A549 (cell line): ENCODE measurements around the gene CSPG4. TPM values are rescaled to one million over a fixed set of nuclear protein-coding genes. Genes with fewer than 3 reads are reported as not detected.

Experiments
- ATAC-seq, 2 experiments: fragments of 200-7000 bp in 1 of 2; fragments of >200 bp in 1 of 2; cut with Nextera tagmentation in 1 of 2; cut with Tn5 transposase in 1 of 2; 3 replicates each; pipeline versions ENCODE4 v1.8.0 to v1.9.1; 2018 to 2020; ENCODE audit warnings: mild to moderate bottlenecking in 1 of 2, moderate library complexity in 1 of 2
- CTCF ChIA-PET: fragments of 300-600 bp; sonication (Branson Sonifier 250); formaldehyde crosslinking; extraction: SDS; loops from one replicate; lab custom pipeline; 2021; ENCODE audit warnings: antibody characterized with exemption, inconsistent platforms; lab: Yijun Ruan, JAX
- POLR2A ChIA-PET: fragments of 350-600 bp; formaldehyde crosslinking; extraction: SDS; loops from one replicate; lab custom pipeline; 2021; ENCODE audit warnings: antibody characterized with exemption, inconsistent platforms; lab: Yijun Ruan, JAX
- DNase-seq, 2 experiments: peaks; one replicate each; pipeline versions ENCODE4 v3.0.0 to v3.0.0-alpha.2; 2011 to 2016; ENCODE audit warnings: low read depth in 1 of 2, low spot score in 1 of 2
- FAIRE-seq: peaks from 2 replicates; lab custom pipeline; 2011; peaks lifted over from hg19 to GRCh38; lab: Jason Lieb, UNC
- H3K27ac ChIP-seq, 2 experiments: fragments of >200 bp; sonication (Bioruptor Twin); formaldehyde crosslinking; 3 replicates each; pipeline ENCODE4 v1.5.1; 2016 to 2017
- H3K4me1 ChIP-seq: fragments of >200 bp; sonication (Bioruptor Twin); formaldehyde crosslinking; 3 replicates; pipeline ENCODE4 v1.6.1; 2016
- H3K4me2 ChIP-seq: fragments of >200 bp; sonication (Bioruptor Twin); formaldehyde crosslinking; 3 replicates; pipeline ENCODE4 v1.6.1; 2016
- H3K4me3 ChIP-seq: fragments of >200 bp; sonication (Bioruptor Twin); formaldehyde crosslinking; 3 replicates; pipeline ENCODE4 v1.5.1; 2016
- H3K9me3 ChIP-seq: fragments of >200 bp; sonication (Bioruptor Twin); formaldehyde crosslinking; 3 replicates; pipeline ENCODE4 v1.6.1; 2016
- BHLHE40 ChIP-seq: IDR thresholded peaks from 2 replicates; pipeline ENCODE4 v1.6.1; 2012; ENCODE audit warnings: low read depth, low read length, inconsistent platforms
- CBX2 ChIP-seq: fragments of 200-600 bp; sonication (generic); IDR thresholded peaks from 2 replicates; pipeline ENCODE4 v1.6.1; 2016; ENCODE audit warnings: low read depth, mild to moderate bottlenecking, borderline replicate concordance
- CBX8 ChIP-seq: fragments of 200-600 bp; sonication (generic); IDR thresholded peaks from 2 replicates; pipeline ENCODE4 v1.6.1; 2016
- CHD4 ChIP-seq: fragments of 200-600 bp; sonication (generic); IDR thresholded peaks from 2 replicates; pipeline ENCODE4 v1.6.1; 2016; ENCODE audit warnings: antibody characterized with exemption, mild to moderate bottlenecking, borderline replicate concordance
- EHMT2 ChIP-seq: fragments of 200-600 bp; sonication (generic); IDR thresholded peaks from 2 replicates; pipeline ENCODE4 v1.6.1; 2016; ENCODE audit warnings: antibody characterized with exemption, low read depth, mild to moderate bottlenecking, moderate library complexity
- ESRRA ChIP-seq: fragments of 150-350 bp; IDR thresholded peaks from 2 replicates; pipeline ENCODE4 v1.6.1; 2014; ENCODE audit warnings: mild to moderate bottlenecking, low read length, borderline replicate concordance
- FOXS1 ChIP-seq: fragments of 250-450 bp; sonication (Bioruptor Pico); IDR thresholded peaks from 2 replicates; pipeline ENCODE4 v1.5.0; 2020; ENCODE audit warnings: mild to moderate bottlenecking, moderate library complexity
- HEYL ChIP-seq: fragments of 250-450 bp; sonication (Bioruptor Pico); IDR thresholded peaks from 2 replicates; pipeline ENCODE4 v1.8.0; 2021; ENCODE audit warnings: mild to moderate bottlenecking, moderate library complexity
- HOXA7 ChIP-seq: fragments of 250-450 bp; sonication (Bioruptor Pico); IDR thresholded peaks from 2 replicates; pipeline ENCODE4 v1.5.0; 2020; ENCODE audit warnings: mild to moderate bottlenecking, moderate library complexity
- HOXB13 ChIP-seq: fragments of 250-450 bp; sonication (Bioruptor Pico); IDR thresholded peaks from 2 replicates; pipeline ENCODE4 v1.5.0; 2020; ENCODE audit warnings: low read depth, mild to moderate bottlenecking, moderate library complexity
- JUNB ChIP-seq: fragments of >200 bp; sonication (Bioruptor Twin); formaldehyde crosslinking; IDR thresholded peaks from 2 replicates; pipeline ENCODE4 v1.6.1; 2016
- KDM1A ChIP-seq: fragments of 200-600 bp; sonication (generic); IDR thresholded peaks from 2 replicates; pipeline ENCODE4 v1.6.1; 2016; ENCODE audit warnings: low read depth, mild to moderate bottlenecking
- MAZ ChIP-seq: fragments of 150-350 bp; IDR thresholded peaks from 2 replicates; pipeline ENCODE4 v1.6.1; 2014; ENCODE audit warnings: antibody characterized with exemption, low read depth, low read length, borderline replicate concordance
- NFE2L2 ChIP-seq: fragments of 150-350 bp; conservative IDR thresholded peaks from 2 replicates; pipeline ENCODE4 v1.6.1; 2014; ENCODE audit warnings: low read length
- PBX3 ChIP-seq: IDR thresholded peaks from 2 replicates; pipeline ENCODE4 v1.6.1; 2012
- RARB ChIP-seq: fragments of 250-450 bp; sonication (Bioruptor Pico); IDR thresholded peaks from 2 replicates; pipeline ENCODE4 v1.8.0; 2021; ENCODE audit warnings: mild to moderate bottlenecking, moderate library complexity
- TFCP2L1 ChIP-seq: fragments of 250-450 bp; sonication (Bioruptor Pico); IDR thresholded peaks from 2 replicates; pipeline ENCODE4 v1.5.0; 2021; ENCODE audit warnings: mild to moderate bottlenecking
- ZC3H11A ChIP-seq: fragments of 450-650 bp; IDR thresholded peaks from 2 replicates; pipeline ENCODE4 v1.6.1; 2014; ENCODE audit warnings: antibody characterized with exemption, mild to moderate bottlenecking
- WGBS: methylation state at CpG from one replicate; pipeline ENCODE4 v1.1.6; 2017; ENCODE audit errors: missing lambda C conversion rate; 5-methylcytosine and 5-hydroxymethylcytosine counted together
- polyA plus RNA-seq, 4 experiments: library from polyadenylated mRNA; depleted of rRNA in 3 of 4; stranded (reverse); fragments of >200 nt; fragmentation: RNase III in 1 of 4; extraction: RNeasy Plus Mini Kit Qiagen cat#74134 plus additional on column Dnase treatment in 1 of 4; gene quantifications; 2 replicates in 3 of 4; 3 replicates in 1 of 4; pipeline ENCODE4 v1.2.3, GENCODE V29; 2011 to 2017
- TF ChIP-seq, protein P1 (sequence below): fragments of >200 bp; sonication (Bioruptor Twin); formaldehyde crosslinking; IDR thresholded peaks from 2 replicates; pipeline ENCODE4 v1.6.1; 2016
- TF ChIP-seq, protein P2 (sequence below): fragments of 200-600 bp; sonication (generic); IDR thresholded peaks from 2 replicates; pipeline ENCODE4 v1.6.1; 2016; ENCODE audit warnings: antibody characterized with exemption, mild to moderate bottlenecking, moderate library complexity
- TF ChIP-seq, protein P3 (sequence below): fragments of 250-450 bp; sonication (Bioruptor Pico); IDR thresholded peaks from 2 replicates; pipeline ENCODE4 v1.5.0; 2020; ENCODE audit warnings: low read depth, mild to moderate bottlenecking, moderate library complexity

The CSPG4 gene
- polyA plus RNA-seq, 2 of the 4 experiments (the other 2 are of a cell fraction): 0.01 to 0.06 TPM

GRCh38 chr15:75659928-75660645 is 52.6 kb downstream of the CSPG4 start (continued):
- no peak for TF ChIP-seq PBX3
- no peak for TF ChIP-seq CBX2
- TF ChIP-seq, protein P1, sequence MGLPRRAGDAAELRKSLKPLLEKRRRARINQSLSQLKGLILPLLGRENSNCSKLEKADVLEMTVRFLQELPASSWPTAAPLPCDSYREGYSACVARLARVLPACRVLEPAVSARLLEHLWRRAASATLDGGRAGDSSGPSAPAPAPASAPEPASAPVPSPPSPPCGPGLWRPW: no peak
- no peak for TF ChIP-seq RARB
- no peak for TF ChIP-seq EHMT2

DNA sequence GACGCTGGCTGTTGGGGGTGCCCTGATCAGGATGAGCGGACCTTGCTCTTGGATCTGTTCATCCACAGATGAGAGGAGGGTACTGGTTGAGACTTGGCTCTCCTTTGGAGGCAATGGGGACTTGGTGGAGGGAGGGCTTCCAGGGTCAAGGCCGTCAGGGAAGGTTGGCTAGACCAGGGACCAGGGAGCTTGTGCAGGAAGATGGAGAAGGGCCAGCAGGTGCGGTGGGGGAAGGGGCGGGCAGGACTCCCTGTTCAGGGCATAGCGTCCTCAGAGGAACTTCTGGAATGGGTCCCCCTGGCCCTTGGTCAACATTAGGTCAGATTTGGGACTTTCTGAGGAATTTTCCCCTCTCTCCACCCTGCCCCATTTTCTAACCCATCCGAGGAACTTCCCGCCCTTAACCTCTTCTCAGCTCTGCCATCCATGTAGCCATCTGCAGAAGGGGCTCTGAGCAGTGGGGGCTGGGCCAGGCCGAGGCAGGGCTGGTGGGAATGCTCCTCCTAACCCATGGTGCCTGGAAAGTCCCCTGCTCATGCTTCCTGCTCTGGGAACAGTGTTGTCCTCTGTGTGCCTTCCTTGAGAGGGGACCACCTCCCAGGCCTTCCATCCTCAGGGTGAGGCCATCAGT is 53.4 kb downstream of the CSPG4 start:
- FAIRE-seq (no peak), ATAC-seq (no peak), DNase-seq (no peak)
- Histone ChIP-seq H3K4me1 (peaks cover 37% of the 10 kb centered on the region), H3K4me2 (no peak overlapping the region), H3K9me3 (no peaks in the 10 kb centered on the region), H3K27ac (peak overlapping the region in 1 of 2 experiments; percentile 83; a peak in 1 of 6 replicates), H3K4me3 (no peak overlapping the region)
- 86% methylated on average over 9 of the region's 9 CpGs for WGBS
- CTCF ChIA-PET: interaction anchor here (1.2 to 7.1 kb wide), 4 partner anchors 11 to 26 kb away, joined by 3 to 63 read pairs (median 30); partner anchors contain the start of gene SNX33
- TF ChIP-seq FOXS1: no peak
- TF ChIP-seq CHD4: no peak
- POLR2A ChIA-PET: interaction anchor here (3.3 kb wide), 1 partner anchor 20 kb away, joined by 34 read pairs; the partner anchor contains the start of gene IMP3

DNA sequence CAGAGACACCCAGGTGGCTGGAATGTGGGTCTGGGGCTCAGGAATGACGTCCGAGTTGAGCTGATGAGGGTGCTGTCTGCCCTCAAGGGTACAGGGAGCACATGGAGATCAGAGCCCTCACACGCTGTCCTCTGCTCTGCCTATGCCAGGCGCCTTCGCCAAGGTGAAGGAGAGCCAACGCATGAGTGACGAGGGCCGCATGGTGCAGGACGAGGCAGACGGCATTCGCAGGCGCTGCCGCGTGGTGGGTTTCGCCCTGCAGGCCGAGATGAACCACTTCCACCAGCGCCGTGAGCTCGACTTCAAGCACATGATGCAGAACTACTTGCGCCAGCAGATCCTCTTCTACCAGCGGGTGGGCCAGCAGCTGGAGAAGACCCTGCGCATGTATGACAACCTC is 55.8 kb downstream of the CSPG4 start:
- FAIRE-seq: no peak
- ChIA-PET CTCF (interaction anchor here (1.2 to 7.1 kb wide), 5 partner anchors 9 to 146 kb away, joined by 3 to 63 read pairs (median 4); partner anchors contain the start of gene SNX33), POLR2A (no interaction called here)
- TF ChIP-seq KDM1A (no peak), HOXA7 (CRISPR knock-in tag) (no peak), RARB (no peak), MAZ (no peak), JUNB (no peak), ZC3H11A (no peak), HEYL (CRISPR knock-in tag) (no peak), HOXB13 (no peak), ESRRA (no peak), NFE2L2 (no peak), BHLHE40 (no peak), CBX8 (no peak), TFCP2L1 (no peak)
- TF ChIP-seq, protein P2, sequence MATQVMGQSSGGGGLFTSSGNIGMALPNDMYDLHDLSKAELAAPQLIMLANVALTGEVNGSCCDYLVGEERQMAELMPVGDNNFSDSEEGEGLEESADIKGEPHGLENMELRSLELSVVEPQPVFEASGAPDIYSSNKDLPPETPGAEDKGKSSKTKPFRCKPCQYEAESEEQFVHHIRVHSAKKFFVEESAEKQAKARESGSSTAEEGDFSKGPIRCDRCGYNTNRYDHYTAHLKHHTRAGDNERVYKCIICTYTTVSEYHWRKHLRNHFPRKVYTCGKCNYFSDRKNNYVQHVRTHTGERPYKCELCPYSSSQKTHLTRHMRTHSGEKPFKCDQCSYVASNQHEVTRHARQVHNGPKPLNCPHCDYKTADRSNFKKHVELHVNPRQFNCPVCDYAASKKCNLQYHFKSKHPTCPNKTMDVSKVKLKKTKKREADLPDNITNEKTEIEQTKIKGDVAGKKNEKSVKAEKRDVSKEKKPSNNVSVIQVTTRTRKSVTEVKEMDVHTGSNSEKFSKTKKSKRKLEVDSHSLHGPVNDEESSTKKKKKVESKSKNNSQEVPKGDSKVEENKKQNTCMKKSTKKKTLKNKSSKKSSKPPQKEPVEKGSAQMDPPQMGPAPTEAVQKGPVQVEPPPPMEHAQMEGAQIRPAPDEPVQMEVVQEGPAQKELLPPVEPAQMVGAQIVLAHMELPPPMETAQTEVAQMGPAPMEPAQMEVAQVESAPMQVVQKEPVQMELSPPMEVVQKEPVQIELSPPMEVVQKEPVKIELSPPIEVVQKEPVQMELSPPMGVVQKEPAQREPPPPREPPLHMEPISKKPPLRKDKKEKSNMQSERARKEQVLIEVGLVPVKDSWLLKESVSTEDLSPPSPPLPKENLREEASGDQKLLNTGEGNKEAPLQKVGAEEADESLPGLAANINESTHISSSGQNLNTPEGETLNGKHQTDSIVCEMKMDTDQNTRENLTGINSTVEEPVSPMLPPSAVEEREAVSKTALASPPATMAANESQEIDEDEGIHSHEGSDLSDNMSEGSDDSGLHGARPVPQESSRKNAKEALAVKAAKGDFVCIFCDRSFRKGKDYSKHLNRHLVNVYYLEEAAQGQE: no peak
- TF ChIP-seq, protein P3, sequence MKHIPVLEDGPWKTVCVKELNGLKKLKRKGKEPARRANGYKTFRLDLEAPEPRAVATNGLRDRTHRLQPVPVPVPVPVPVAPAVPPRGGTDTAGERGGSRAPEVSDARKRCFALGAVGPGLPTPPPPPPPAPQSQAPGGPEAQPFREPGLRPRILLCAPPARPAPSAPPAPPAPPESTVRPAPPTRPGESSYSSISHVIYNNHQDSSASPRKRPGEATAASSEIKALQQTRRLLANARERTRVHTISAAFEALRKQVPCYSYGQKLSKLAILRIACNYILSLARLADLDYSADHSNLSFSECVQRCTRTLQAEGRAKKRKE: no peak
- TF ChIP-seq, protein P1: no peak
- H3K4me3 ChIP-seq: no peak overlapping the region
- no peaks in the 10 kb centered on the region for H3K9me3 ChIP-seq
- peaks cover 26% of the 10 kb centered on the region for H3K4me1 ChIP-seq
- WGBS: 95% methylated on average over 22 of the region's 22 CpGs
- DNase-seq: no peak
- ATAC-seq: no peak
- no peak overlapping the region for H3K27ac ChIP-seq
- no peak overlapping the region for H3K4me2 ChIP-seq
